Breast epithelium (tissue), 4 donors: Measurements from ENCODE around the gene LYPD4. TPM values are rescaled to one million over a fixed set of nuclear protein-coding genes. Genes with fewer than 3 reads are reported as not detected.

Experiments used
- DNase-seq, 2 donors: peaks; one replicate each; pipeline ENCODE4 v3.0.0-alpha.2; 2019; ENCODE audit warnings: low spot score in 2 of 2
- H3K27ac ChIP-seq, 2 donors: fragments of 200-600 bp; sonication (generic) in 1 of 2; one replicate each; pipeline ENCODE4 v1.5.1; 2016 to 2019; ENCODE audit warnings: mild to moderate bottlenecking in 1 of 2
- H3K27me3 ChIP-seq, 2 donors: fragments of 200-600 bp; sonication (generic) in 1 of 2; one replicate each; pipeline versions ENCODE4 v1.5.1 to v1.6.0; 2017 to 2019; ENCODE audit warnings: control low read depth in 1 of 2, mild to moderate bottlenecking in 1 of 2
- H3K36me3 ChIP-seq: fragments of 200-600 bp; one replicate; pipeline ENCODE4 v1.5.1; 2019
- H3K4me1 ChIP-seq, 2 donors: fragments of 200-600 bp; sonication (generic); one replicate each; pipeline ENCODE4 v1.5.1; 2016 to 2019; ENCODE audit warnings: control low read depth in 1 of 2
- H3K4me3 ChIP-seq, 3 donors: fragments of 200-600 bp; sonication (generic); 1 replicate in 2 of 3; 2 replicates in 1 of 3; pipeline ENCODE4 v1.5.1; 2016 to 2019; ENCODE audit warnings: mild to moderate bottlenecking in 3 of 3, moderate library complexity in 2 of 3
- H3K9me3 ChIP-seq, 2 donors: fragments of 200-600 bp; sonication (generic) in 1 of 2; one replicate each; pipeline ENCODE4 v1.5.1; 2016 to 2019; ENCODE audit warnings: control low read depth in 1 of 2
- POLR2A ChIP-seq: fragments of 450-650 bp; IDR thresholded peaks from one replicate; pipeline ENCODE4 v1.6.1; 2016; ENCODE audit warnings: antibody characterized with exemption, mild to moderate bottlenecking, moderate library complexity
- POLR2AphosphoS5 ChIP-seq, 3 donors: sonication (generic); formaldehyde crosslinking; IDR thresholded peaks; one replicate each; pipeline ENCODE4 v1.6.1; 2017; ENCODE audit warnings: antibody characterized with exemption in 3 of 3
- intact Hi-C: fragments of 100-400 bp; cut with DNase I; formaldehyde crosslinking; loops from one replicate; pipeline ENCODE4 v1.15.1; 2023; ENCODE audit warnings: low total_unique reads
- total RNA-seq, 3 donors: library from RNA; depleted of rRNA; stranded (reverse); fragments of >200 nt; gene quantifications; one replicate each; pipeline ENCODE4 v1.1.0, GENCODE V29; 2016
- TF ChIP-seq, protein P1 (sequence below), 3 donors: fragments of 450-650 bp; IDR thresholded peaks; one replicate each; pipeline ENCODE4 v1.5.1; 2016 to 2017; ENCODE audit warnings: antibody characterized with exemption in 3 of 3, mild to moderate bottlenecking in 3 of 3, moderate library complexity in 3 of 3

LYPD4 gene
- total RNA-seq, 3 donors from 2014 or later, result not detected

DNA sequence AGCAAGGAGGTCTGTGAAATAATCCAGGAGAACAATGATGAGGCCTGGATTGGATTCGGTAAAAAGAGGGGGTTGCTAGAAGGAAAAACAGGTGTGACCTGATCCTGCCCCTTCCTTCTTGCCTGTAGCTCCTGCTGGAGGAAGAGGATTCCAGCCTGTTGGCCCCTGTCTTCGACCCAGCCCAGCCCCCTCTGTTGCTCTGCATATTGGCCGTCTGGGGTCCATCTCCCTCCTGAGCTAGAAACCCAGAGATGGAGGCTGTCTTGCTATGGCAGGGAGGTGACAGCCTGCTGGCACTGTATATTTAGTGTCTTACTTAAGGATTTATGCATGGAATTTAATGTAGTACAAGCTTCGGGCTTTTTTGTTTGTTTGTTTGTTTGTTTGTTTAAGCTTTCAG, 7.0 kb upstream of the LYPD4 start:
- no peak overlapping the region for H3K4me3 ChIP-seq
- H3K9me3 ChIP-seq, result no peaks in the 10 kb centered on the region
- no peak for TF ChIP-seq POLR2AphosphoS5 (IDR thresholded peaks at IDR 0.05)
- TF ChIP-seq, protein P1, sequence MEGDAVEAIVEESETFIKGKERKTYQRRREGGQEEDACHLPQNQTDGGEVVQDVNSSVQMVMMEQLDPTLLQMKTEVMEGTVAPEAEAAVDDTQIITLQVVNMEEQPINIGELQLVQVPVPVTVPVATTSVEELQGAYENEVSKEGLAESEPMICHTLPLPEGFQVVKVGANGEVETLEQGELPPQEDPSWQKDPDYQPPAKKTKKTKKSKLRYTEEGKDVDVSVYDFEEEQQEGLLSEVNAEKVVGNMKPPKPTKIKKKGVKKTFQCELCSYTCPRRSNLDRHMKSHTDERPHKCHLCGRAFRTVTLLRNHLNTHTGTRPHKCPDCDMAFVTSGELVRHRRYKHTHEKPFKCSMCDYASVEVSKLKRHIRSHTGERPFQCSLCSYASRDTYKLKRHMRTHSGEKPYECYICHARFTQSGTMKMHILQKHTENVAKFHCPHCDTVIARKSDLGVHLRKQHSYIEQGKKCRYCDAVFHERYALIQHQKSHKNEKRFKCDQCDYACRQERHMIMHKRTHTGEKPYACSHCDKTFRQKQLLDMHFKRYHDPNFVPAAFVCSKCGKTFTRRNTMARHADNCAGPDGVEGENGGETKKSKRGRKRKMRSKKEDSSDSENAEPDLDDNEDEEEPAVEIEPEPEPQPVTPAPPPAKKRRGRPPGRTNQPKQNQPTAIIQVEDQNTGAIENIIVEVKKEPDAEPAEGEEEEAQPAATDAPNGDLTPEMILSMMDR (IDR thresholded peaks at IDR 0.05), result no peak
- no peak for DNase-seq
- H3K36me3 ChIP-seq, result no peaks in the 10 kb centered on the region
- H3K4me1 ChIP-seq, result no peaks in the 10 kb centered on the region
- H3K27me3 ChIP-seq, result no peaks in the 10 kb centered on the region
- intact Hi-C loops, result no loop called here
- H3K27ac ChIP-seq, result no peak overlapping the region

DNA sequence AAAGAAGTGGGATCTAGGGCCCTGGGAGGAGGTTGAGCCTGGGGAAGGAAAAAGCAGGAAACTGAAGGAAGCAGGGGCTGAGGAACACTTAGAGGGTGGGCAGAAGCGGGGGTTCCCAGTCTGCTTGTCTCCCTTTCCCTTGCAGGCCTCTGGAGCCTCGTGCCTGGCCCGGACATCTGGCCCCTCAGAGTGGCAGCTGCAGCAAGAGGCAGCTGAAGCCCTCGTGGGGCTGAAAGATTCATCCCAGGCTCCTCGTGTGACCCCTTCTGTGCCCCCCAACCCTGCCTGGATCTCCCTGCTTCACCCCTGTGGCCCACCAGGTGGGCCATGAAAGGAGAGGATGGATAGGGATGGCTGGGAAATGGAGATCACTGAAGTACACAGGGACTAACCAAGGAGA, 5.9 kb upstream of the LYPD4 start:
- Histone ChIP-seq H3K4me1 (no peaks in the 10 kb centered on the region), H3K4me3 (no peak overlapping the region), H3K9me3 (no peaks in the 10 kb centered on the region), H3K36me3 (no peaks in the 10 kb centered on the region), H3K27ac (no peak overlapping the region), H3K27me3 (no peaks in the 10 kb centered on the region)
- TF ChIP-seq, protein P1 (IDR thresholded peaks at IDR 0.05), result no peak
- TF ChIP-seq POLR2AphosphoS5 (IDR thresholded peaks at IDR 0.05) (no peak), POLR2A (no peak)
- intact Hi-C loops, result no loop called here
- no peak for DNase-seq

DNA sequence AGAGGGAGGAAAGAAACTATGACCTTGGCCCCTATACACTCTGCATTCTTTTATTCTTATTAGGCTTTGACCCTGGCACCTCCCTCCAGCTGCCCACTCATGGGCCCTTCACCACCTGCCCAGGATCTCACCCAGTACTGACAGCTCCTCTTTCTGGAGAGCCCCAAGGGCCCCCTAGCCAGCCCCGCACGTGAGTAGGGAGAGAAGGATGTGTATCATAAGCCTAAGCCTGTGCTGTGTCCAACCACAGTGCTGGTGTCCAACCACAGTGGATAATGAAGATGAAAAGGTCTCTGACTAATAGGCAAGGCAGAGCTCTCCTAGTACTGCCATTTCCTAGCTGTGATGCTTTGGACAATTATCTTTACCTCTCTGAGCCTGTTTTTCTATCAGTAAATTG, 4.6 kb upstream of the LYPD4 start:
- TF ChIP-seq POLR2A, result no peak
- TF ChIP-seq, protein P1 (IDR thresholded peaks at IDR 0.05), result no peak
- TF ChIP-seq POLR2AphosphoS5 (IDR thresholded peaks at IDR 0.05), result no peak

DNA sequence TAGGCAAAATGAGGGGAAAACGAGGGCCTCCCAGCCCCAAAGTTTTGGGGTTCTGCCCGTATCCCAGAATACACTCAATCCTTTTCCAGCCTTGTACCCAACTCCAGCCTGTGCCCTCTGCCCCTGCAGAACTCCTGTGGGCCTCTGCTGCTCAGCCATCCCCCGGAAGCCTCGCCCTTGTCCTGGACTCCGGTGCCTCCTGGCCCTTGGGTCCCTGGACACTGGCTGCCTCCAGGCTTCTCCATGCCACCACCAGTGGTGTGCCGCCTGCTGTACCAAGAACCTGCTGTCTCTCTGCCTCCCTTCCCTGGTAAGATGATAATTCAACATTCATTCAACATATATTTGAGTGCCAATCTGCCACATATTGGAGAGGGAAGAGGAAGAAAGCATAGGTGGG, 4.2 kb upstream of the LYPD4 start:
- intact Hi-C loops, result no loop called here
- DNase-seq, result no peak
- H3K4me3 ChIP-seq, result no peak overlapping the region
- TF ChIP-seq, protein P1 (IDR thresholded peaks at IDR 0.05), result no peak
- TF ChIP-seq POLR2A (no peak), POLR2AphosphoS5 (IDR thresholded peaks at IDR 0.05) (no peak)
- H3K27ac ChIP-seq, result no peak overlapping the region
- H3K27me3 ChIP-seq, result no peaks in the 10 kb centered on the region
- no peaks in the 10 kb centered on the region for H3K4me1 ChIP-seq
- no peaks in the 10 kb centered on the region for H3K9me3 ChIP-seq
- no peaks in the 10 kb centered on the region for H3K36me3 ChIP-seq

More for the DNA sequence above, 4.6 kb upstream of the LYPD4 start:
- intact Hi-C loops, result no loop called here
- H3K36me3 ChIP-seq, result no peaks in the 10 kb centered on the region
- H3K4me3 ChIP-seq, result no peak overlapping the region
- H3K9me3 ChIP-seq, result no peaks in the 10 kb centered on the region
- no peaks in the 10 kb centered on the region for H3K27me3 ChIP-seq
- H3K27ac ChIP-seq, result no peak overlapping the region
- H3K4me1 ChIP-seq, result no peaks in the 10 kb centered on the region
- DNase-seq, result no peak

DNA sequence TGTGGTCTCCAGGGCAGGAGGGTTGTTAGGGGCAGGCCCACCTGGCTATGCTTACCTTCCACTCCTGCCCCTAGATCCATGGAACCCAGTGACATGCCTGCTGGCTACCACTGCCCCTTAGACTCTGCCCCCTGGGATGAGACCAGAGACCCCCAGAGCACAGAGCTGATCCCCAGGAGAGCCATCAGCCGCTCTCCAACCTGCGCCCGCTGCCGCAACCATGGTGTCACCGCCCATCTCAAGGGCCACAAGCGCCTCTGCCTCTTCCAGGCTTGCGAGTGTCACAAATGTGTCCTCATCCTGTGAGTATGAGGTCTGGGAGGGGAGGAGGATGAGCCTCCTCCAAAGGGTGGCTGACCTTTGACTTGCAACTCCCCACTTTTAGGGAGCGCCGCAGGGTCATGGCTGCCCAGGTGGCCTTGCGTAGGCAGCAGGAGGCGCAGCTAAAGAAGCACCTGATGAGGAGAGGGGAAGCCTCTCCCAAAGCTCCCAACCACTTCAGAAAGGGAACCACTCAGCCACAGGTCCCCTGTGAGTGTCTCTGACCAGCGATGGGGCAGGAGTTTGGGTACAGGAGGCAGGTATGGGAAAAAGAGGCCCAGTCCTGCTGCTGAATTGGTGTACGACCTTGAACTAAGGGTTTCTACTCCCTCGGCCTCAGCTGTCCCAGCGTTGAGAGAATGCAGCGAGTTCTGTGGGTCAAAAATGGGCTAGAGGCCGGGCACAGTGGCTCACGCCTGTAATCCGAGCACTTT, 3.0 kb upstream of the LYPD4 start:
- no peak for DNase-seq
- Histone ChIP-seq H3K36me3 (no peaks in the 10 kb centered on the region), H3K9me3 (no peaks in the 10 kb centered on the region), H3K27me3 (no peaks in the 10 kb centered on the region), H3K27ac (no peak overlapping the region), H3K4me1 (no peaks in the 10 kb centered on the region), H3K4me3 (no peak overlapping the region)
- TF ChIP-seq POLR2AphosphoS5 (IDR thresholded peaks at IDR 0.05) (no peak), POLR2A (no peak)
- TF ChIP-seq, protein P1 (IDR thresholded peaks at IDR 0.05), result no peak
- intact Hi-C loops, result no loop called here
